ENCODE results near the gene CDC14B.

GRCh38 chr9:96557921-96558320 lies 61.7 kb downstream of the CDC14B start:
- TF ChIP-seq MXI1 (IDR thresholded peaks at IDR 0.05; ENCODE audit: borderline replicate concordance, low read depth, low read length) (no peak), CHD1 (IDR thresholded peaks at IDR 0.05; ENCODE audit: low read depth, low read length) (no peak), CTCF (conservative IDR thresholded peaks at IDR 0.05; ENCODE audit: low read depth, low read length) (no peak), POLR2A (IDR thresholded peaks at IDR 0.05; ENCODE audit: low read depth, low read length) (no peak), BHLHE40 (IDR thresholded peaks at IDR 0.05; ENCODE audit: low read depth, low read length) (no peak), MAFK (IDR thresholded peaks at IDR 0.05; ENCODE audit: low read depth, low read length) (no peak), RAD21 (IDR thresholded peaks at IDR 0.05; ENCODE audit: low read length) (no peak), CEBPB (IDR thresholded peaks at IDR 0.05; ENCODE audit: low read depth, low read length) (no peak), RFX5 (IDR thresholded peaks at IDR 0.05; ENCODE audit: low read depth, low read length) (no peak), RCOR1 (IDR thresholded peaks at IDR 0.05; ENCODE audit: insufficient replicate concordance, low read length) (no peak), USF2 (IDR thresholded peaks at IDR 0.05; ENCODE audit: low read depth, low read length) (no peak), NFE2L2 (IDR thresholded peaks at IDR 0.05; ENCODE audit: low read depth, low read length) (no peak), MAZ (IDR thresholded peaks at IDR 0.05; ENCODE audit: borderline replicate concordance, low read depth, low read length) (no peak)

Data from IMR-90 (cell line).